CD8-positive, alpha-beta memory T cell (primary cell): ENCODE measurements around the gene APOL2. TPM values are rescaled to one million over a fixed set of nuclear protein-coding genes. Genes with fewer than 3 reads are reported as not detected.

Experiments
- CTCF ChIA-PET: fragments of 350-600 bp; sonication (Branson Sonifier 250); formaldehyde crosslinking; loops from one replicate; lab custom pipeline; 2021; ENCODE audit warnings: antibody characterized with exemption; lab: Charles Lee
- POLR2A ChIA-PET: fragments of 350-600 bp; sonication (Branson Sonifier 250); formaldehyde crosslinking; loops from one replicate; lab custom pipeline; 2021; ENCODE audit warnings: antibody characterized with exemption; lab: Charles Lee
- DNase-seq, 5 donors: peaks; one replicate each; pipeline versions ENCODE4 v3.0.0 to v3.0.0-alpha.2; 2020 to 2022; ENCODE audit warnings: mixed read lengths in 1 of 5
- H3K27ac ChIP-seq: one replicate; pipeline ENCODE4 v1.7.0; 2013; ENCODE audit warnings: low read depth, mild to moderate bottlenecking, low read length, moderate library complexity
- H3K27me3 ChIP-seq: 2 replicates; pipeline ENCODE4 v1.7.0; 2013; ENCODE audit warnings: low read length, mild to moderate bottlenecking; ENCODE audit not compliant: insufficient read depth, poor library complexity, severe bottlenecking
- H3K36me3 ChIP-seq: 2 replicates; pipeline ENCODE4 v1.7.0; 2013; ENCODE audit warnings: mild to moderate bottlenecking, low read length, moderate library complexity; ENCODE audit not compliant: insufficient read depth
- H3K4me1 ChIP-seq: 2 replicates; pipeline ENCODE4 v1.7.0; 2013; ENCODE audit warnings: mild to moderate bottlenecking, low read length, moderate library complexity; ENCODE audit not compliant: insufficient read depth
- H3K4me3 ChIP-seq: 2 replicates; pipeline ENCODE4 v1.7.0; 2013; ENCODE audit warnings: mild to moderate bottlenecking, low read length
- H3K9me3 ChIP-seq: 2 replicates; pipeline ENCODE4 v1.7.0; 2013; ENCODE audit warnings: mild to moderate bottlenecking, low read length
- H3K27ac Mint-ChIP-seq, 8 donors: one replicate each; pipeline ENCODE4 v1.8.0; 2020 to 2021; ENCODE audit warnings: mixed read lengths in 8 of 8, mild to moderate bottlenecking in 6 of 8, inconsistent platforms in 3 of 8, moderate library complexity in 3 of 8
- H3K27me3 Mint-ChIP-seq, 2 donors: one replicate each; pipeline ENCODE4 v1.8.0; 2020 to 2021; ENCODE audit warnings: mixed read lengths in 2 of 2, mild to moderate bottlenecking in 1 of 2, moderate library complexity in 1 of 2
- H3K36me3 Mint-ChIP-seq, 3 donors: one replicate each; pipeline ENCODE4 v1.8.0; 2020 to 2021; ENCODE audit warnings: mixed read lengths in 3 of 3, inconsistent platforms in 1 of 3, mild to moderate bottlenecking in 1 of 3
- H3K4me1 Mint-ChIP-seq, 3 donors: one replicate each; pipeline ENCODE4 v1.8.0; 2020 to 2021; ENCODE audit warnings: mixed read lengths in 3 of 3, inconsistent platforms in 1 of 3, mild to moderate bottlenecking in 1 of 3
- H3K4me3 Mint-ChIP-seq, 7 donors: one replicate each; pipeline ENCODE4 v1.8.0; 2020 to 2021; ENCODE audit warnings: mixed read lengths in 7 of 7, mild to moderate bottlenecking in 6 of 7, moderate library complexity in 4 of 7, inconsistent platforms in 2 of 7
- H3K9me3 Mint-ChIP-seq, 5 donors: one replicate each; pipeline ENCODE4 v1.8.0; 2020 to 2022; ENCODE audit warnings: mixed read lengths in 5 of 5, mild to moderate bottlenecking in 3 of 5, moderate library complexity in 2 of 5, inconsistent platforms in 1 of 5
- polyA plus RNA-seq: library from polyadenylated mRNA; unstranded; fragments of 300-500 nt; fragmentation: Illumina TruSeq; gene quantifications from one replicate; pipeline ENCODE4 v1.2.3, GENCODE V29; 2021
- total RNA-seq, 2 experiments: library from RNA; stranded (reverse); gene quantifications; one replicate each; pipeline ENCODE4 v1.2.3, GENCODE V29; 2021

Gene APOL2
- total and polyA plus RNA-seq, 3 experiments from 2014 or later, result 27.1 to 62.8 (median 59.0) TPM

- H3K4me1 ChIP-seq, result no peaks in the 10 kb centered on the region
- no peak overlapping the region for H3K27ac Mint-ChIP-seq
These were observed 7.4 kb upstream of the APOL2 start for GRCh38 chr22:36246718-36247117.

GRCh38 chr22:36245805-36246356 is 6.6 kb upstream of the APOL2 start:
- Mint-ChIP-seq H3K4me1 (no peaks in the 10 kb centered on the region), H3K9me3 (peaks cover 2 to 10% (median 8%) of the 10 kb centered on the region in 5 donors), H3K27ac (no peak overlapping the region), H3K36me3 (peaks cover 0 to 8% (median 0%) of the 10 kb centered on the region in 3 donors), H3K27me3 (peaks cover 0 to 7% of the 10 kb centered on the region in 2 donors), H3K4me3 (no peak overlapping the region)
- POLR2A ChIA-PET, result no interaction called here
- no peaks in the 10 kb centered on the region for H3K9me3 ChIP-seq
- DNase-seq, result no peak
- no peaks in the 10 kb centered on the region for H3K27me3 ChIP-seq
- CTCF ChIA-PET, result no interaction called here
- no peak overlapping the region for H3K4me3 ChIP-seq
- no peak overlapping the region for H3K27ac ChIP-seq
- no peaks in the 10 kb centered on the region for H3K36me3 ChIP-seq
- H3K4me1 ChIP-seq, result no peaks in the 10 kb centered on the region

More at GRCh38 chr22:36246718-36247117, 7.4 kb upstream of the APOL2 start:
- Mint-ChIP-seq H3K4me1 (no peaks in the 10 kb centered on the region), H3K4me3 (no peak overlapping the region), H3K9me3 (peaks cover 2 to 10% (median 8%) of the 10 kb centered on the region in 5 donors), H3K27me3 (peaks cover 0 to 7% of the 10 kb centered on the region in 2 donors), H3K36me3 (peaks cover 0 to 8% (median 0%) of the 10 kb centered on the region in 3 donors)
- POLR2A ChIA-PET, result no interaction called here
- CTCF ChIA-PET, result no interaction called here
- H3K4me3 ChIP-seq, result no peak overlapping the region
- DNase-seq, result no peak
- no peaks in the 10 kb centered on the region for H3K27me3 ChIP-seq
- H3K27ac ChIP-seq, result no peak overlapping the region
- H3K36me3 ChIP-seq, result no peaks in the 10 kb centered on the region
- no peaks in the 10 kb centered on the region for H3K9me3 ChIP-seq

GRCh38 chr22:36244522-36245391 is 5.4 kb upstream of the APOL2 start:
- Mint-ChIP-seq H3K9me3 (peaks cover 2 to 10% (median 8%) of the 10 kb centered on the region in 5 donors), H3K27me3 (peaks cover 0 to 7% of the 10 kb centered on the region in 2 donors), H3K36me3 (peaks cover 0 to 8% (median 0%) of the 10 kb centered on the region in 3 donors), H3K4me1 (peaks cover 3 to 7% (median 4%) of the 10 kb centered on the region in 3 donors), H3K4me3 (no peak overlapping the region), H3K27ac (peak overlapping the region in 1 of 8 donors; percentile 61)
- CTCF ChIA-PET, result no interaction called here
- Histone ChIP-seq H3K9me3 (no peaks in the 10 kb centered on the region), H3K27me3 (no peaks in the 10 kb centered on the region), H3K4me3 (no peak overlapping the region), H3K36me3 (no peaks in the 10 kb centered on the region), H3K4me1 (peaks cover 4% of the 10 kb centered on the region), H3K27ac (no peak overlapping the region)
- no peak for DNase-seq
- POLR2A ChIA-PET, result no interaction called here

GRCh38 chr22:36243986-36244385 is 4.7 kb upstream of the APOL2 start:
- no peak for DNase-seq
- no peaks in the 10 kb centered on the region for H3K27me3 ChIP-seq
- no peaks in the 10 kb centered on the region for H3K36me3 ChIP-seq
- peaks cover 6% of the 10 kb centered on the region for H3K4me1 ChIP-seq
- H3K9me3 ChIP-seq, result no peaks in the 10 kb centered on the region
- Mint-ChIP-seq H3K36me3 (peaks cover 0 to 11% (median 5%) of the 10 kb centered on the region in 3 donors), H3K4me3 (no peak overlapping the region), H3K27ac (no peak overlapping the region), H3K27me3 (peaks cover 0 to 7% of the 10 kb centered on the region in 2 donors), H3K4me1 (peaks cover 10 to 15% (median 11%) of the 10 kb centered on the region in 3 donors), H3K9me3 (peaks cover 2 to 10% (median 8%) of the 10 kb centered on the region in 5 donors)
- no peak overlapping the region for H3K4me3 ChIP-seq
- CTCF ChIA-PET, result interaction anchor here (1.0 kb wide), 1 partner anchor 42 kb away, joined by 3 read pairs; no protein-coding TSS in a partner anchor
- no peak overlapping the region for H3K27ac ChIP-seq
- POLR2A ChIA-PET, result no interaction called here

GRCh38 chr22:36239150-36239400 is 252 bp downstream of the APOL2 start:
- peaks cover 54 to 61% (median 55%) of the 10 kb centered on the region in 3 donors for H3K4me1 Mint-ChIP-seq
- peaks cover 21 to 46% (median 29%) of the 10 kb centered on the region in 3 donors for H3K36me3 Mint-ChIP-seq
- Histone ChIP-seq H3K4me1 (peaks cover 37% of the 10 kb centered on the region), H3K9me3 (no peaks in the 10 kb centered on the region), H3K27ac (peak overlapping the region; percentile 82), H3K36me3 (peaks cover 16% of the 10 kb centered on the region), H3K4me3 (peak overlapping the region; percentile 91), H3K27me3 (no peaks in the 10 kb centered on the region)
- ChIA-PET POLR2A (interaction anchor here (1.0 to 1.3 kb wide), 2 partner anchors 77 to 82 kb away, joined by 3 to 4 read pairs; no protein-coding TSS in a partner anchor), CTCF (interaction anchor here (0.6 to 3.8 kb wide), 25 partner anchors 8 to 247 kb away, joined by 3 to 29 read pairs (median 5); partner anchors contain the start of gene APOL1)
- H3K9me3 Mint-ChIP-seq, result peaks cover 7 to 13% (median 8%) of the 10 kb centered on the region in 5 donors
- no peak for DNase-seq
- H3K27ac Mint-ChIP-seq, result peak overlapping the region; percentile 90 to 100 (median 98)
- peak overlapping the region; percentile 96 to 100 (median 100) for H3K4me3 Mint-ChIP-seq
- peaks cover 0 to 1% of the 10 kb centered on the region in 2 donors for H3K27me3 Mint-ChIP-seq

GRCh38 chr22:36238373-36239149 is 766 bp downstream of the APOL2 start:
- no peak for DNase-seq
- Histone ChIP-seq H3K4me3 (peak overlapping the region; percentile 91), H3K4me1 (peaks cover 37% of the 10 kb centered on the region), H3K27me3 (no peaks in the 10 kb centered on the region), H3K36me3 (peaks cover 16% of the 10 kb centered on the region), H3K27ac (peak overlapping the region; percentile 82), H3K9me3 (no peaks in the 10 kb centered on the region)
- peaks cover 7 to 13% (median 8%) of the 10 kb centered on the region in 5 donors for H3K9me3 Mint-ChIP-seq
- H3K36me3 Mint-ChIP-seq, result peaks cover 23 to 51% (median 29%) of the 10 kb centered on the region in 3 donors
- H3K4me3 Mint-ChIP-seq, result peak overlapping the region; percentile 96 to 100 (median 100)
- H3K27me3 Mint-ChIP-seq, result peaks cover 0 to 1% of the 10 kb centered on the region in 2 donors
- H3K27ac Mint-ChIP-seq, result peak overlapping the region; percentile 90 to 100 (median 98)
- POLR2A ChIA-PET, result interaction anchor here (1.0 to 1.3 kb wide), 3 partner anchors 14 to 82 kb away, joined by 3 to 4 read pairs (median 4); partner anchors contain the start of gene APOL1
- CTCF ChIA-PET, result interaction anchor here (0.6 to 3.8 kb wide), 26 partner anchors 7 to 248 kb away, joined by 3 to 29 read pairs (median 4); partner anchors contain the start of gene APOL1
- peaks cover 58 to 66% (median 60%) of the 10 kb centered on the region in 3 donors for H3K4me1 Mint-ChIP-seq
